T-helper 17 cell (primary cell): ENCODE measurements around the gene AGAP5. TPM values are rescaled to one million over a fixed set of nuclear protein-coding genes. Genes with fewer than 3 reads are reported as not detected.
A peak's percentile ranks its signal among the peaks of the same experiment; 100 is the strongest.
"Not testable (repeated sequence)": the region's sequence is repeated elsewhere in the genome, so short reads cannot be mapped to it uniquely, and the experiment has no call there.

ENCODE experiments used
- ATAC-seq: fragments of 150-1000 bp; cut with Tn5 transposase; 2 replicates; pipeline ENCODE4 v1.10.0; 2021; ENCODE audit warnings: mild to moderate bottlenecking, moderate library complexity
- DNase-seq, 3 donors: peaks; one replicate each; pipeline versions ENCODE4 v3.0.0 to v3.0.0-alpha.2; 2020 to 2021
- H3K9me3 ChIP-seq: one replicate; pipeline ENCODE4 v1.7.0; 2013; ENCODE audit warnings: low read length, mild to moderate bottlenecking; ENCODE audit not compliant: control insufficient read depth, poor library complexity, severe bottlenecking
- H3K27ac Mint-ChIP-seq: one replicate; pipeline ENCODE4 v1.8.0; 2022; ENCODE audit warnings: mild to moderate bottlenecking, moderate library complexity, mixed read lengths
- H3K27me3 Mint-ChIP-seq: one replicate; pipeline ENCODE4 v1.8.0; 2022; ENCODE audit warnings: mixed read lengths
- H3K36me3 Mint-ChIP-seq: one replicate; pipeline ENCODE4 v1.8.0; 2022; ENCODE audit warnings: low read depth, mixed read lengths
- H3K4me1 Mint-ChIP-seq: one replicate; pipeline ENCODE4 v1.8.0; 2022; ENCODE audit warnings: mild to moderate bottlenecking, mixed read lengths
- H3K4me3 Mint-ChIP-seq: one replicate; pipeline ENCODE4 v1.8.0; 2022; ENCODE audit warnings: mild to moderate bottlenecking, moderate library complexity, mixed read lengths
- total RNA-seq, 4 donors: library from RNA in 2 of 4; stranded (reverse) in 2 of 4; gene quantifications; one replicate each; pipeline ENCODE4 v1.2.3 and lab custom pipeline; 2022 to 2026

The AGAP5 gene
- total RNA-seq = 1 to 10 TPM; 7.7 to 8.2 TPM
- 0.30 to 0.58 reads per million in 2 donors for total RNA-seq (lab: John Stamatoyannopoulos, UW)

- not testable (repeated sequence) for H3K4me3 Mint-ChIP-seq, H3K27ac Mint-ChIP-seq, H3K27me3 Mint-ChIP-seq, ATAC-seq, DNase-seq, H3K9me3 ChIP-seq, H3K36me3 Mint-ChIP-seq, H3K4me1 Mint-ChIP-seq
Observed at GRCh38 chr10:73697675-73698159, at the start of gene AGAP5. Gene AGAP5, minus strand, starts transcription at chr10:73698109. Its CDS starts 354 bp downstream, at chr10:73697755.

- DNase-seq (no peak), ATAC-seq (no peak)
- Mint-ChIP-seq H3K4me1 (peaks cover 38% of the 10 kb centered on the region), H3K27ac (peak overlapping the region; percentile 16), H3K36me3 (peaks cover 13% of the 10 kb centered on the region), H3K27me3 (no peaks in the 10 kb centered on the region), H3K4me3 (peak overlapping the region; percentile 73)
- no peaks in the 10 kb centered on the region for H3K9me3 ChIP-seq
Observed at GRCh38 chr10:73746721-73747120, 48.8 kb upstream of the AGAP5 start.

- peaks cover 24% of the 10 kb centered on the region for H3K4me1 Mint-ChIP-seq
- DNase-seq (peak in 2 of 3 donors; percentile 29 to 41), ATAC-seq (peak; percentile 42)
- peak overlapping the region; percentile 100 for H3K4me3 Mint-ChIP-seq
- H3K27ac Mint-ChIP-seq = peak overlapping the region; percentile 100
- peaks cover 5% of the 10 kb centered on the region for H3K36me3 Mint-ChIP-seq
- H3K27me3 Mint-ChIP-seq = no peaks in the 10 kb centered on the region
- H3K9me3 ChIP-seq = no peaks in the 10 kb centered on the region
Observed at GRCh38 chr10:73744664-73744975, 46.7 kb upstream of the AGAP5 start.

- peaks cover 5% of the 10 kb centered on the region for H3K36me3 Mint-ChIP-seq
Observed at GRCh38 chr10:73743905-73744663, 46.2 kb upstream of the AGAP5 start, which contains the start of gene SEC24C. Gene SEC24C, plus strand, starts transcription at chr10:73744372. Its CDS starts 2,461 bp downstream, at chr10:73746833.

GRCh38 chr10:73743327-73743904 is 45.5 kb upstream of the AGAP5 start:
- peak overlapping the region; percentile 100 for H3K27ac Mint-ChIP-seq
- no peaks in the 10 kb centered on the region for H3K9me3 ChIP-seq
- DNase-seq (no peak), ATAC-seq (no peak)
- no peaks in the 10 kb centered on the region for H3K27me3 Mint-ChIP-seq
- peak overlapping the region; percentile 100 for H3K4me3 Mint-ChIP-seq
- peaks cover 5% of the 10 kb centered on the region for H3K36me3 Mint-ChIP-seq
- peaks cover 17% of the 10 kb centered on the region for H3K4me1 Mint-ChIP-seq

More at GRCh38 chr10:73743905-73744663, 46.2 kb upstream of the AGAP5 start, which contains the start of gene SEC24C:
- peak within 1 kb of the TSS; percentile 100 for H3K27ac Mint-ChIP-seq
- peak; percentile 89 for ATAC-seq
- peak within 1 kb of the TSS; percentile 100 for H3K4me3 Mint-ChIP-seq
- H3K9me3 ChIP-seq = no peaks in the 10 kb centered on the region
- H3K27me3 Mint-ChIP-seq = no peaks in the 10 kb centered on the region
- DNase-seq = peak; percentile 90 to 92 (median 91)
- peaks cover 20% of the 10 kb centered on the region for H3K4me1 Mint-ChIP-seq

GRCh38 chr10:73742454-73742734 is 44.5 kb upstream of the AGAP5 start:
- H3K27ac Mint-ChIP-seq = peak overlapping the region; percentile 100
- H3K36me3 Mint-ChIP-seq = peaks cover 5% of the 10 kb centered on the region
- no peak for DNase-seq
- H3K27me3 Mint-ChIP-seq = no peaks in the 10 kb centered on the region
- peaks cover 17% of the 10 kb centered on the region for H3K4me1 Mint-ChIP-seq
- no peak for ATAC-seq
- no peaks in the 10 kb centered on the region for H3K9me3 ChIP-seq
- peak overlapping the region; percentile 47 for H3K4me3 Mint-ChIP-seq

GRCh38 chr10:73740501-73741254 is 42.8 kb upstream of the AGAP5 start:
- DNase-seq, H3K9me3 ChIP-seq, ATAC-seq, H3K4me3 Mint-ChIP-seq, H3K27me3 Mint-ChIP-seq, H3K27ac Mint-ChIP-seq, H3K36me3 Mint-ChIP-seq: not testable (repeated sequence)
- H3K4me1 Mint-ChIP-seq = peaks cover 12% of the 10 kb centered on the region

- ATAC-seq (no peak), DNase-seq (no peak)
- Mint-ChIP-seq H3K27ac (no peak overlapping the region), H3K4me3 (no peak overlapping the region), H3K4me1 (peaks cover 14% of the 10 kb centered on the region), H3K36me3 (peaks cover 4% of the 10 kb centered on the region), H3K27me3 (no peaks in the 10 kb centered on the region)
- H3K9me3 ChIP-seq = no peaks in the 10 kb centered on the region
Observed at GRCh38 chr10:73734796-73735305, 36.9 kb upstream of the AGAP5 start.

GRCh38 chr10:73734028-73734720 is 36.3 kb upstream of the AGAP5 start:
- no peak for ATAC-seq
- Mint-ChIP-seq H3K27ac (no peak overlapping the region), H3K27me3 (no peaks in the 10 kb centered on the region), H3K4me1 (peaks cover 17% of the 10 kb centered on the region), H3K4me3 (no peak overlapping the region), H3K36me3 (peaks cover 4% of the 10 kb centered on the region)
- no peaks in the 10 kb centered on the region for H3K9me3 ChIP-seq
- DNase-seq = no peak

GRCh38 chr10:73732931-73733623 is 35.2 kb upstream of the AGAP5 start:
- Mint-ChIP-seq H3K4me1 (peaks cover 17% of the 10 kb centered on the region), H3K27ac (no peak overlapping the region), H3K27me3 (no peaks in the 10 kb centered on the region), H3K36me3 (peaks cover 4% of the 10 kb centered on the region), H3K4me3 (no peak overlapping the region)
- DNase-seq (no peak), ATAC-seq (no peak)
- H3K9me3 ChIP-seq = no peaks in the 10 kb centered on the region

GRCh38 chr10:73732426-73732825 is 34.5 kb upstream of the AGAP5 start:
- peaks cover 17% of the 10 kb centered on the region for H3K4me1 Mint-ChIP-seq
- H3K9me3 ChIP-seq = no peaks in the 10 kb centered on the region
- H3K4me3 Mint-ChIP-seq = peak overlapping the region; percentile 36
- no peak for DNase-seq
- peaks cover 4% of the 10 kb centered on the region for H3K36me3 Mint-ChIP-seq
- H3K27ac Mint-ChIP-seq = no peak overlapping the region
- no peaks in the 10 kb centered on the region for H3K27me3 Mint-ChIP-seq
- ATAC-seq = no peak

GRCh38 chr10:73731588-73732375 is 33.9 kb upstream of the AGAP5 start:
- Mint-ChIP-seq H3K27me3 (no peaks in the 10 kb centered on the region), H3K4me3 (peak overlapping the region; percentile 36), H3K27ac (no peak overlapping the region), H3K4me1 (peaks cover 17% of the 10 kb centered on the region), H3K36me3 (peaks cover 4% of the 10 kb centered on the region)
- no peaks in the 10 kb centered on the region for H3K9me3 ChIP-seq
- no peak for DNase-seq
- no peak for ATAC-seq
